ENCODE results near the gene RAB34.

DNA sequence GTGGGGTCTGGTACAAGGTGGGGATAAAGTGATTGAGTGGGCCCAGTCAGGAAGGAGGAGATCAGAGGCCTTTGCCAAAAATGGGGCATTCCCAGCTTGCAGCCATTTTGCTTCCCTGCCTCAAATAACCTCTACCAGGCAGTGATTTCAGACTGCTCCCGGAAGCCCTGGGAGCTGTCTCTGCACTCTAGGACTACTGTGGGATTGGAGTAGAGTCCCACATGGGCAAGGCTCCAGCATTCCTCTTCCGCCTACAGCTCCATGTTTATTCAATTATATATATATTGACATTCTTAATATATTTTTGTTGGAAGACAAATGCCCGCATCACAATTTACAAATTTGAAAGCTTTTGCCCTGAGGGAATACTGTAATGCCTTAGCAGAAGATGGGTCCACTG lies 42.2 kb downstream of the RAB34 start:
- TF ChIP-seq, protein P1, sequence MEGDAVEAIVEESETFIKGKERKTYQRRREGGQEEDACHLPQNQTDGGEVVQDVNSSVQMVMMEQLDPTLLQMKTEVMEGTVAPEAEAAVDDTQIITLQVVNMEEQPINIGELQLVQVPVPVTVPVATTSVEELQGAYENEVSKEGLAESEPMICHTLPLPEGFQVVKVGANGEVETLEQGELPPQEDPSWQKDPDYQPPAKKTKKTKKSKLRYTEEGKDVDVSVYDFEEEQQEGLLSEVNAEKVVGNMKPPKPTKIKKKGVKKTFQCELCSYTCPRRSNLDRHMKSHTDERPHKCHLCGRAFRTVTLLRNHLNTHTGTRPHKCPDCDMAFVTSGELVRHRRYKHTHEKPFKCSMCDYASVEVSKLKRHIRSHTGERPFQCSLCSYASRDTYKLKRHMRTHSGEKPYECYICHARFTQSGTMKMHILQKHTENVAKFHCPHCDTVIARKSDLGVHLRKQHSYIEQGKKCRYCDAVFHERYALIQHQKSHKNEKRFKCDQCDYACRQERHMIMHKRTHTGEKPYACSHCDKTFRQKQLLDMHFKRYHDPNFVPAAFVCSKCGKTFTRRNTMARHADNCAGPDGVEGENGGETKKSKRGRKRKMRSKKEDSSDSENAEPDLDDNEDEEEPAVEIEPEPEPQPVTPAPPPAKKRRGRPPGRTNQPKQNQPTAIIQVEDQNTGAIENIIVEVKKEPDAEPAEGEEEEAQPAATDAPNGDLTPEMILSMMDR (IDR thresholded peaks at IDR 0.05), result no peak
- TF ChIP-seq POLR2A (IDR thresholded peaks at IDR 0.05), result no peak
- no peak for TF ChIP-seq POLR2AphosphoS5 (IDR thresholded peaks at IDR 0.05)

Measured in breast epithelium (tissue), 3 donors.